HEK293 (cell line): ENCODE results near the gene ZNF672.

Experiments used
- CTCF ChIA-PET: fragments of 350-600 bp; formaldehyde crosslinking; extraction: SDS; loops from one replicate; lab custom pipeline; 2021; ENCODE audit warnings: antibody characterized with exemption; lab: Yijun Ruan, JAX
- POLR2A ChIA-PET: fragments of 300-600 bp; formaldehyde crosslinking; extraction: SDS; loops from one replicate; lab custom pipeline; 2020; ENCODE audit warnings: antibody characterized with exemption, inconsistent platforms; lab: Yijun Ruan, JAX
- H3K27ac ChIP-seq: fragments of 200-500 bp; sonication (Bioruptor generic); 2 replicates; pipeline ENCODE4 v1.5.1; 2014; ENCODE audit warnings: low read depth, low read length, control low read depth, inconsistent platforms; ENCODE audit errors: extremely low read depth
- H3K36me3 ChIP-seq, 2 experiments: fragments of 200-500 bp in 1 of 2; sonication (Bioruptor generic) in 1 of 2; 1 replicate in 1 of 2; 2 replicates in 1 of 2; pipeline ENCODE4 v1.5.1; 2014 to 2017; ENCODE audit warnings: inconsistent platforms in 2 of 2, low read length in 2 of 2; ENCODE audit not compliant: control insufficient read depth in 2 of 2, insufficient read depth in 1 of 2
- H3K4me1 ChIP-seq: fragments of 200-500 bp; sonication (Bioruptor generic); 2 replicates; pipeline ENCODE4 v1.5.1; 2014; ENCODE audit warnings: mild to moderate bottlenecking, low read length, inconsistent platforms; ENCODE audit not compliant: control insufficient read depth, insufficient read depth
- H3K4me3 ChIP-seq: 2 replicates; pipeline ENCODE4 v1.5.1; 2011; ENCODE audit warnings: low read depth, mild to moderate bottlenecking, control low read depth, low read length, moderate library complexity
- H3K9me3 ChIP-seq: fragments of 200-500 bp; sonication (Bioruptor generic); 2 replicates; pipeline ENCODE4 v1.5.1; 2014; ENCODE audit warnings: low read depth, low read length, inconsistent platforms; ENCODE audit not compliant: control insufficient read depth, insufficient read depth
- GLIS2 ChIP-seq: fragments of 450-650 bp; formaldehyde crosslinking; IDR thresholded peaks from 2 replicates; pipeline ENCODE4 v1.5.1; 2016; ENCODE audit warnings: missing biosample characterization, missing genetic modification characterization
- HOXC10 ChIP-seq: sonication (generic); formaldehyde crosslinking; IDR thresholded peaks from 2 replicates; pipeline ENCODE4 v1.8.1; 2023; ENCODE audit warnings: mild to moderate bottlenecking, missing genetic modification reagents
- HOXD13 ChIP-seq: sonication (generic); formaldehyde crosslinking; IDR thresholded peaks from 2 replicates; pipeline ENCODE4 v1.8.0; 2022; ENCODE audit warnings: missing genetic modification reagents, borderline replicate concordance
- KLF7 ChIP-seq: fragments of 450-650 bp; formaldehyde crosslinking; IDR thresholded peaks from 2 replicates; pipeline ENCODE4 v1.5.1; 2016; ENCODE audit warnings: missing biosample characterization, missing genetic modification characterization, borderline replicate concordance
- ZBTB48 ChIP-seq: fragments of 450-650 bp; formaldehyde crosslinking; IDR thresholded peaks from 2 replicates; pipeline ENCODE4 v1.5.1; 2016; ENCODE audit warnings: missing biosample characterization, missing genetic modification characterization
- ZNF112 ChIP-seq: fragments of 450-650 bp; formaldehyde crosslinking; IDR thresholded peaks from 2 replicates; pipeline ENCODE4 v1.5.0; 2017; ENCODE audit warnings: missing biosample characterization, missing genetic modification characterization
- ZNF138 ChIP-seq: fragments of 450-650 bp; formaldehyde crosslinking; IDR thresholded peaks from 2 replicates; pipeline ENCODE4 v1.5.1; 2016; ENCODE audit warnings: missing biosample characterization, missing genetic modification characterization, borderline replicate concordance
- ZNF146 ChIP-seq: fragments of 450-650 bp; formaldehyde crosslinking; IDR thresholded peaks from 2 replicates; pipeline ENCODE4 v1.5.1; 2016; ENCODE audit warnings: missing biosample characterization, missing genetic modification characterization
- ZNF16 ChIP-seq: fragments of 450-650 bp; formaldehyde crosslinking; IDR thresholded peaks from 2 replicates; pipeline ENCODE4 v1.5.1; 2016; ENCODE audit warnings: low read depth, missing biosample characterization, missing genetic modification characterization
- ZNF221 ChIP-seq: fragments of 450-650 bp; formaldehyde crosslinking; IDR thresholded peaks from 2 replicates; pipeline ENCODE4 v1.5.1; 2017; ENCODE audit warnings: missing biosample characterization, missing genetic modification characterization, borderline replicate concordance
- ZNF280C ChIP-seq: fragments of 450-650 bp; formaldehyde crosslinking; IDR thresholded peaks from 2 replicates; pipeline ENCODE4 v1.5.1; 2016; ENCODE audit warnings: missing biosample characterization, missing genetic modification characterization
- ZNF391 ChIP-seq: fragments of 450-650 bp; formaldehyde crosslinking; IDR thresholded peaks from 2 replicates; pipeline ENCODE4 v1.5.1; 2016; ENCODE audit warnings: low read depth, missing biosample characterization, missing genetic modification characterization, borderline replicate concordance
- ZNF404 ChIP-seq: fragments of 450-650 bp; formaldehyde crosslinking; IDR thresholded peaks from 2 replicates; pipeline ENCODE4 v1.5.1; 2017; ENCODE audit warnings: missing biosample characterization, missing genetic modification characterization
- ZNF433 ChIP-seq: fragments of 450-650 bp; formaldehyde crosslinking; IDR thresholded peaks from 2 replicates; pipeline ENCODE4 v1.5.1; 2016; ENCODE audit warnings: missing biosample characterization, missing genetic modification characterization, low read depth
- ZNF48 ChIP-seq: fragments of 450-650 bp; formaldehyde crosslinking; IDR thresholded peaks from 2 replicates; pipeline ENCODE4 v1.5.1; 2016; ENCODE audit warnings: missing biosample characterization, missing genetic modification characterization
- ZNF488 ChIP-seq: fragments of 450-650 bp; formaldehyde crosslinking; IDR thresholded peaks from 2 replicates; pipeline ENCODE4 v1.5.1; 2016; ENCODE audit warnings: missing biosample characterization, missing genetic modification characterization
- ZNF501 ChIP-seq: fragments of 450-650 bp; formaldehyde crosslinking; IDR thresholded peaks from 2 replicates; pipeline ENCODE4 v1.5.1; 2016; ENCODE audit warnings: missing biosample characterization, missing genetic modification characterization
- ZNF561 ChIP-seq: fragments of 450-650 bp; IDR thresholded peaks from 2 replicates; pipeline ENCODE4 v1.5.1; 2018; ENCODE audit warnings: missing biosample characterization, missing genetic modification characterization, borderline replicate concordance
- ZNF610 ChIP-seq: fragments of 450-650 bp; formaldehyde crosslinking; IDR thresholded peaks from 2 replicates; pipeline ENCODE4 v1.5.1; 2016; ENCODE audit warnings: missing biosample characterization, missing genetic modification characterization, borderline replicate concordance
- ZNF670 ChIP-seq: fragments of 450-650 bp; formaldehyde crosslinking; IDR thresholded peaks from 2 replicates; pipeline ENCODE4 v1.5.1; 2016; ENCODE audit warnings: missing biosample characterization, missing genetic modification characterization, low read depth
- ZNF707 ChIP-seq: fragments of 450-650 bp; formaldehyde crosslinking; IDR thresholded peaks from 2 replicates; pipeline ENCODE4 v1.5.1; 2016; ENCODE audit warnings: missing biosample characterization, missing genetic modification characterization
- ZNF76 ChIP-seq: fragments of 450-650 bp; formaldehyde crosslinking; IDR thresholded peaks from 2 replicates; pipeline ENCODE4; 2016; ENCODE audit warnings: low read depth, missing biosample characterization, missing genetic modification characterization, borderline replicate concordance
- ZNF777 ChIP-seq: fragments of 450-650 bp; formaldehyde crosslinking; IDR thresholded peaks from 2 replicates; pipeline ENCODE4 v1.5.1; 2017; ENCODE audit warnings: missing biosample characterization, missing genetic modification characterization, borderline replicate concordance
- ZSCAN30 ChIP-seq: fragments of 450-650 bp; IDR thresholded peaks from 2 replicates; pipeline ENCODE4 v1.5.1; 2018; ENCODE audit warnings: missing biosample characterization, mild to moderate bottlenecking, missing genetic modification characterization, moderate library complexity
- ZSCAN4 ChIP-seq: fragments of 450-650 bp; formaldehyde crosslinking; IDR thresholded peaks from 2 replicates; pipeline ENCODE4 v1.5.1; 2017; ENCODE audit warnings: missing biosample characterization, missing genetic modification characterization
- TF ChIP-seq, protein P1 (sequence below): fragments of 450-650 bp; formaldehyde crosslinking; IDR thresholded peaks from 2 replicates; pipeline ENCODE4 v1.5.1; 2017; ENCODE audit warnings: missing biosample characterization, missing genetic modification characterization
- TF ChIP-seq, protein P2 (sequence below): fragments of 450-650 bp; IDR thresholded peaks from 2 replicates; pipeline ENCODE4 v1.5.1; 2018; ENCODE audit warnings: missing biosample characterization, mild to moderate bottlenecking, missing genetic modification characterization

Gene ZNF672

DNA sequence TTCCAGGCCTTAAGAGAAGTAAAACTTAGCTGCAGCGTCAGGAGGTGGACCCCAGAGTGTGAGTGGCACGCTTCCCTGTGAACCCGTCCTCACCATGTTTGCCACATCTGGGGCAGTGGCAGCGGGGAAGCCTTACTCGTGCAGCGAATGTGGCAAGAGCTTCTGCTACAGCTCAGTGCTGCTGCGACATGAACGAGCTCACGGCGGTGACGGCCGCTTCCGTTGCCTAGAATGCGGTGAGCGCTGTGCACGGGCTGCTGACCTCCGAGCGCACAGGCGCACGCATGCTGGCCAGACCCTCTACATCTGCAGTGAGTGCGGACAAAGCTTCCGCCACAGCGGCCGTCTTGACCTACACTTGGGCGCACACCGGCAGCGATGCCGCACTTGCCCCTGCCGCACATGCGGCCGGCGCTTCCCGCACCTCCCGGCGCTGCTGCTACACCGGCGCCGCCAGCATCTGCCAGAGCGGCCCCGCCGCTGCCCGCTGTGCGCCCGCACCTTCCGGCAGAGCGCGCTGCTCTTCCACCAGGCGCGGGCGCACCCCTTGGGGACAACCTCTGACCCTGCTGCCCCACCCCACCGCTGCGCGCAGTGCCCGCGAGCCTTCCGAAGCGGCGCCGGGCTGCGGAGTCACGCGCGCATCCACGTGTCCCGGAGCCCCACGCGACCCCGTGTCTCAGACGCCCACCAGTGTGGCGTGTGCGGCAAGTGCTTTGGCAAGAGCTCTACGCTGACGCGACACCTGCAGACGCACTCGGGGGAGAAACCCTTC is 9.3 kb downstream of the ZNF672 start:
- Histone ChIP-seq H3K27ac (no peak overlapping the region), H3K9me3 (no peaks in the 10 kb centered on the region)
- CTCF ChIA-PET = no interaction called here
- TF ChIP-seq, protein P1, sequence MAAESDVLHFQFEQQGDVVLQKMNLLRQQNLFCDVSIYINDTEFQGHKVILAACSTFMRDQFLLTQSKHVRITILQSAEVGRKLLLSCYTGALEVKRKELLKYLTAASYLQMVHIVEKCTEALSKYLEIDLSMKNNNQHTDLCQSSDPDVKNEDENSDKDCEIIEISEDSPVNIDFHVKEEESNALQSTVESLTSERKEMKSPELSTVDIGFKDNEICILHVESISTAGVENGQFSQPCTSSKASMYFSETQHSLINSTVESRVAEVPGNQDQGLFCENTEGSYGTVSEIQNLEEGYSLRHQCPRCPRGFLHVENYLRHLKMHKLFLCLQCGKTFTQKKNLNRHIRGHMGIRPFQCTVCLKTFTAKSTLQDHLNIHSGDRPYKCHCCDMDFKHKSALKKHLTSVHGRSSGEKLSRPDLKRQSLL (tag by site-specific recombination) = no peak
- TF ChIP-seq ZNF670 (tag by site-specific recombination) = no peak
- no peak for TF ChIP-seq ZNF404 (tag by site-specific recombination)
- no peak for TF ChIP-seq HOXC10 (CRISPR knock-in tag)
- TF ChIP-seq, protein P2, sequence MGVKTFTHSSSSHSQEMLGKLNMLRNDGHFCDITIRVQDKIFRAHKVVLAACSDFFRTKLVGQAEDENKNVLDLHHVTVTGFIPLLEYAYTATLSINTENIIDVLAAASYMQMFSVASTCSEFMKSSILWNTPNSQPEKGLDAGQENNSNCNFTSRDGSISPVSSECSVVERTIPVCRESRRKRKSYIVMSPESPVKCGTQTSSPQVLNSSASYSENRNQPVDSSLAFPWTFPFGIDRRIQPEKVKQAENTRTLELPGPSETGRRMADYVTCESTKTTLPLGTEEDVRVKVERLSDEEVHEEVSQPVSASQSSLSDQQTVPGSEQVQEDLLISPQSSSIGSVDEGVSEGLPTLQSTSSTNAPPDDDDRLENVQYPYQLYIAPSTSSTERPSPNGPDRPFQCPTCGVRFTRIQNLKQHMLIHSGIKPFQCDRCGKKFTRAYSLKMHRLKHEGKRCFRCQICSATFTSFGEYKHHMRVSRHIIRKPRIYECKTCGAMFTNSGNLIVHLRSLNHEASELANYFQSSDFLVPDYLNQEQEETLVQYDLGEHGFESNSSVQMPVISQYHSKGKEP = no peak
- no peak for TF ChIP-seq ZNF138 (tag by site-specific recombination)
- TF ChIP-seq ZNF610 (tag by site-specific recombination) = no peak
- no peak for TF ChIP-seq ZNF391 (tag by site-specific recombination)
- no peak for TF ChIP-seq ZNF488 (tag by site-specific recombination)
- TF ChIP-seq ZNF112 = no peak
- no peak for TF ChIP-seq ZSCAN30 (tag by site-specific recombination)
- no peak for TF ChIP-seq ZNF76
- no peak for TF ChIP-seq HOXD13 (CRISPR knock-in tag)
- TF ChIP-seq, all 188 proteins: peak for 0
- Histone ChIP-seq H3K4me3 (no peak overlapping the region), H3K4me1 (no peaks in the 10 kb centered on the region), H3K36me3 (peaks cover 0 to 88% of the 10 kb centered on the region in 2 experiments; a peak in 1 of 3 replicates)
- POLR2A ChIA-PET = no interaction called here

DNA sequence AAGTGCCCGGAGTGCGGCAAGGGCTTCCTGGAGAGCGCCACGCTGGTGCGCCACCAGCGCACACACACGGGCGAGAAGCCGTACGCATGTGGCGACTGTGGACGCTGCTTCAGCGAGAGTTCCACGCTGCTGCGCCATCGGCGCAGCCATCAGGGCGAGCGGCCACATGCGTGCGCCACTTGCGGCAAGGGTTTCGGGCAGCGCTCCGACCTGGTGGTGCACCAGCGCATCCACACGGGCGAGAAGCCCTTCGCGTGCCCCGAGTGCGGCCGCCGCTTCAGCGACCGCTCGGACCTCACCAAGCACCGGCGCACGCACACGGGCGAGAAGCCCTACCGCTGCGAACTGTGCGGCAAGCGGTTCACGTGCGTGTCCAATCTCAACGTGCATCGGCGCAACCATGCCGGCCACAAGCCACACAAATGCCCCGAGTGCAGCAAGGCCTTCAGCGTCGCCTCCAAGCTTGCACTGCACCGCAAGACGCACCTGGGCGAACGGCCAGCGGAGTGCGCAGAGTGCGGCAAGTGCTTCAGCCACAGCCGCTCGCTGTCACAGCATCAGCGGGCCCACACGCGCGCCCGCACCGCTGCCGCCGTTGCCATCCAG is 10.0 kb downstream of the ZNF672 start:
- CTCF ChIA-PET = no interaction called here
- TF ChIP-seq ZNF48 (tag by site-specific recombination) (no peak), KLF7 (no peak), ZBTB48 (tag by site-specific recombination) (no peak), GLIS2 (no peak), ZNF707 (tag by site-specific recombination) (no peak), ZNF501 (tag by site-specific recombination) (no peak), ZNF16 (tag by site-specific recombination) (no peak), ZNF561 (tag by site-specific recombination) (no peak), ZNF221 (tag by site-specific recombination) (no peak), ZSCAN4 (tag by site-specific recombination) (no peak), ZNF280C (no peak), ZNF777 (tag by site-specific recombination) (no peak), ZNF146 (tag by site-specific recombination) (no peak), ZNF433 (tag by site-specific recombination) (no peak)
- POLR2A ChIA-PET = no interaction called here
- H3K36me3 ChIP-seq = peaks cover 0 to 88% of the 10 kb centered on the region in 2 experiments; a peak in 1 of 3 replicates
- no peak overlapping the region for H3K27ac ChIP-seq
- no peak overlapping the region for H3K4me3 ChIP-seq
- no peaks in the 10 kb centered on the region for H3K9me3 ChIP-seq
- H3K4me1 ChIP-seq = no peaks in the 10 kb centered on the region
